RWPE1 (cell line): Measurements from ENCODE around the gene TMEM154.
"Not testable (repeated sequence)": the region's sequence is repeated elsewhere in the genome, so short reads cannot be mapped to it uniquely, and the experiment has no call there.

Experiments
- CTCF ChIA-PET: fragments of 350-600 bp; sonication (Branson Sonifier 250); formaldehyde crosslinking; extraction: SDS; loops from one replicate; lab custom pipeline; 2021; lab: Yijun Ruan, JAX
- POLR2A ChIA-PET: fragments of 400-600 bp; formaldehyde crosslinking; extraction: SDS; loops from one replicate; lab custom pipeline; 2020; ENCODE audit warnings: antibody characterized with exemption; ENCODE audit not compliant: low non-redundant PET; lab: Yijun Ruan, JAX
- DNase-seq: peaks from one replicate; pipeline ENCODE4 v3.0.0; 2012; ENCODE audit warnings: low spot score
- H3K27ac ChIP-seq: fragments of 450-650 bp; 2 replicates; pipeline ENCODE4 v1.5.1; 2017
- TF ChIP-seq, protein P1 (sequence below): fragments of 450-650 bp; conservative IDR thresholded peaks from 2 replicates; pipeline ENCODE4 v1.5.1; 2017; ENCODE audit warnings: low read depth, mild to moderate bottlenecking

Gene TMEM154

DNA sequence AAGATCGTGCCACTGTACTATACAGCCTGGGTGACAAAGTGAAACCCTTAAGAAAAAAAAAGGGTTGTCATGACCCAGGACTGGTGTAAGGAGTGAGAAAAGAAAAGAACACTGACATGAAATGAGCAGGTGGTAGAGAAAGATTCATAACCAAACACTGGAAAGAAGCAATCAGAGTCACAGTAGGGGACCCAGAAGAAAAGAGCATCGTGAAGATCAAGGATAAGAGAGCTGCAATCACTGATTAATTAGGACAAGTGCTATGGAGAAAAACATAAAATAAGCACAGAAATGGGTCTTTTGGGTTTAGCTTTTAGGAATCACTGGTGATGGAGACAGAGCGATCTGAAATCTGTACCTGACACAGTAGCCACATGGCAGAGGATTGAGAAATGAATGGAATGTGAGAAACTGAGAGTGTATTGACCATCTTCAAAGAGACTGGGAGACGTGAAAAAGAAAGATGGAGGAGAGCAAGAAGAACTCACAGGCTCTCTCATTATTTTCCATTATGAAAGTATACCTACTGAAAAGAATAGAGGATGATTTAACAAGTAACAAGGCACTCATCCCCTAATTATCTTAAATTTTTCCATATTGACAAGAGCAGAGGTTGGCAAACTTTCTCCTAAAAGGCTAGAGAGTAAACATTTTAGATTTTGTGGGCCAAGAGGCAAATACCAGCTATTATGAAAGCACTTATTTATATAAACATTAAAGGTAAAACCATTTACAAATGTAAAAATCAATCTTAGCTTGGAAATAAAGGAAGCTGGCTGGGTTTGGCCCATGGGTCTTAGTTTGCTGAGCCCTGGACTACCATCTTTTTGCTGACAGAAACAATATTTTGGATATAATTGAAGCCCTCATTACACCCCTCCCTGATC is 7.3 kb downstream of the TMEM154 start:
- POLR2A ChIA-PET = no interaction called here
- DNase-seq = no peak
- TF ChIP-seq, protein P1, sequence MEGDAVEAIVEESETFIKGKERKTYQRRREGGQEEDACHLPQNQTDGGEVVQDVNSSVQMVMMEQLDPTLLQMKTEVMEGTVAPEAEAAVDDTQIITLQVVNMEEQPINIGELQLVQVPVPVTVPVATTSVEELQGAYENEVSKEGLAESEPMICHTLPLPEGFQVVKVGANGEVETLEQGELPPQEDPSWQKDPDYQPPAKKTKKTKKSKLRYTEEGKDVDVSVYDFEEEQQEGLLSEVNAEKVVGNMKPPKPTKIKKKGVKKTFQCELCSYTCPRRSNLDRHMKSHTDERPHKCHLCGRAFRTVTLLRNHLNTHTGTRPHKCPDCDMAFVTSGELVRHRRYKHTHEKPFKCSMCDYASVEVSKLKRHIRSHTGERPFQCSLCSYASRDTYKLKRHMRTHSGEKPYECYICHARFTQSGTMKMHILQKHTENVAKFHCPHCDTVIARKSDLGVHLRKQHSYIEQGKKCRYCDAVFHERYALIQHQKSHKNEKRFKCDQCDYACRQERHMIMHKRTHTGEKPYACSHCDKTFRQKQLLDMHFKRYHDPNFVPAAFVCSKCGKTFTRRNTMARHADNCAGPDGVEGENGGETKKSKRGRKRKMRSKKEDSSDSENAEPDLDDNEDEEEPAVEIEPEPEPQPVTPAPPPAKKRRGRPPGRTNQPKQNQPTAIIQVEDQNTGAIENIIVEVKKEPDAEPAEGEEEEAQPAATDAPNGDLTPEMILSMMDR = no peak
- CTCF ChIA-PET = no interaction called here
- H3K27ac ChIP-seq = no peak overlapping the region

DNA sequence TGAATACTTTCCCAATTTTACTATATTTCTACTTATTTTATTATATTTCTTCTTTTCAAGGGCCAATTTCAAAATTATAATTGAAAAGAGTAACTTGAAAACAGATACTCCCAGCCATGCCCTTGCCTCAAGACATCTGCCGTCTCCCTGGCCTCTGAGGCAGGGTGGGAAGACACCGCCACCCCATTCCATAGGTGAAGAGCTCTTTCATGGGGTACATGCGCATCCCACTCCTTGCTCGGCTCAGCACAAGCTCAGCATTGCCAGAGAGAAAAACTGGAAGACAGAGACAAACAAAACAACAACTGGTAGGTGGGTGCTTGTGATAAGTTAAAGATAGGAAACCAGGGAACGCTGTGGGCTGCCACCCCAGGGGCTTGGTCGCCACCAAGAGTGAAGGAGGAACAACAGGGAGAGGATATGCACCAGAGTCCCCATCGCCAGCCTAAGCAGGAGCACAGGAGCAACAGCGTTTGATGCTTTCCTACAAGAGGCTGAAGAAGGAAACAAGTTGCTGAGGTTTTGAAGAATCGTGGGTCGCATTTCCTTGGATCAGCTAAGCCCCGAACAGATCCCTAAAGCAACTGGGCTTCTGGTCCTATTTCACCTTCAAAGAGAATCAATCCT is 11.3 kb downstream of the TMEM154 start:
- POLR2A ChIA-PET = no interaction called here
- no peak overlapping the region for H3K27ac ChIP-seq
- CTCF ChIA-PET = no interaction called here
- TF ChIP-seq, protein P1 = no peak
- DNase-seq = no peak

DNA sequence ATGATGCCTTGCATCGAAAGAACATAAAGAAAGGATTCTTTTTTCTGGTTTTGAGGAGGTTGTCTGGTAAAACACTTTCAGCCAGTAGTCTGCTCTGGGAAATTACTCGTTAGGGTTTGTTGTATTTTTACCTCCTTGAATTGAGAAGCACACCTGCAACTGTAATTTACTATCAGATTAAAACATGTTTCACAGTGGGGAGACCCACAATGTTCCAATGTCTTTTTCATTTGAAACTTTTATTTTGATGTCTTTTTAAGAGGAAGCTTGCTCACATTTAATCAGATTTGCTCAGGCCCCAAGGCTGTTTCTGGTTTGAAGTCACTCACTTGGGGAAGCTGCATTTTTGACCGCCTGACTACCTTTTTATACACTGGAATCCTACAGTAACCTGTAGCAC is 12.0 kb downstream of the TMEM154 start:
- DNase-seq = no peak
- POLR2A ChIA-PET = no interaction called here
- no peak overlapping the region for H3K27ac ChIP-seq
- CTCF ChIA-PET = no interaction called here
- TF ChIP-seq, protein P1 = no peak

DNA sequence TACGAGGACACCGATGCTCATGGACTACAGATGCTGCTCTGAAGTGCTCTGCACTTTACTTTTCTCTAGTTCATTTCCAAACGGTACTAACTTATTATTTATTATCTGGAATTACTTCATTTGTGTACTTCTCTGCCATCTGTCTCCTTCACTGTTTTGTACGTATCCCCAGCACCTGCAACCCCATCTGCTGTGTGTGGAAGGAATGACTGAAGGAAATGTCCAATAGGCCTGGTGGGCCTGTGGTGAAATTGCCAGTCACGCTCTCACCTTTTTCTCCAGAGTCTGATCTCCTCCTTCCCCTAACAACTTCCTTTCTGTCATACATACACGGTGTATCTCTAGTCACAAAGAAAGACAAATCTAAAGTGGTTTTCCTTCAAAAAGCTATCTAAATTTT is 12.9 kb downstream of the TMEM154 start:
- CTCF ChIA-PET = no interaction called here
- TF ChIP-seq, protein P1 = no peak
- H3K27ac ChIP-seq = no peak overlapping the region
- no peak for DNase-seq
- POLR2A ChIA-PET = no interaction called here

DNA sequence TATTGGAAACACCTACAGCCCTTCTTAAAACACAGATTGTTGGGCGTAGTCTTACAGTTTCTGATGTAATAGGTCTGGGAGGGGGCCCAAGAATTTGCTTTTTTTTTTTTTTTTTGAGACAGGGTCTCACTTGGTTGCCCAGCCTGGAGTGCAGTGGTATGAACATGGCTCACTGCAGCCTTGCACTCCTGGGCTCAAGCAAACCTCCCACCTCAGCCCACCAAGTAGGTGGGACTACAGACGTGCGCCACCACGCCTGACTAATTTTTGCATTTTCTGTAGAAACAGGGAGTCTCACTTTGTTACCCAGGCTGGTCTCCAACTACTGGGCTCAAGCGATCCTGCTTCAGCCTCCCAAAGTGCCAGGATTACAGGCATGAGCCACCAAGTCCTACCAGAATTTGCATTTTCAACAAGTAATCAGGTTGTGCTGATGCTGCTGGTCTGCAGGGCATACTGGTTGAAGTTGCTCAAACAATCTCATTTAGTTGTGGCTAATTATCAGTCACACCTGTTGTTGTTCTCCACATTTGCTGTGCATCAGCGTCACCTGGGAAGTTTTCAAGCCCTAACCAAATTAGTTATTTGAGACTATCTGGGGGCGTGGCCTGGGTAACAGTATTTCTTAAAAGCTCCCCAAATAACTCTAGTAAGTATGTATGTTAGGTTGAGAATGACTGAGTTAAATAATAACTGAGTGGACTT is 14.0 kb downstream of the TMEM154 start:
- H3K27ac ChIP-seq = no peak overlapping the region
- ChIA-PET POLR2A (no interaction called here), CTCF (interaction anchor here (0.6 kb wide), 1 partner anchor 226 kb away, joined by 4 read pairs; no protein-coding TSS in a partner anchor)
- TF ChIP-seq, protein P1 = no peak
- no peak for DNase-seq

DNA sequence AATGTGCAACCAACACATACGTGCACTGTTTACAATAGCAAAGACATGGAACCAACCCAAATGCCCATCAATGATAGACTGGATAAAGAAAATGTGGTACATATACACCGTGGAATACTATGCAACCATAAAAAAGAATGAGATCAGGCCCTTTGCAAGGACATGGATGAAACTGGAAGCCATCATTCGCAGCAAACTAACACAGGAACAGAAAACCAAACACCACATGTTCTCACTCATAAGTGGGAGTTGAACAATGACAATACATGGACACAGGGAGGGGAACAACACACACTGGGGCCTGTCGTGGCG is 15.8 kb downstream of the TMEM154 start:
- DNase-seq, POLR2A ChIA-PET, CTCF ChIA-PET, H3K27ac ChIP-seq: not testable (repeated sequence)
